Activated CD4-positive, alpha-beta T cell treated with anti-CD3 and anti-CD28 coated beads, Interleukin-10, Interleukin-2, amounts not matched to agents 100 ng/mL and 50 ng/mL, durations not matched to agents 16 hours and 8 hours (primary cell): ENCODE results near the gene RSU1.

Source experiments
- DNase-seq: peaks from one replicate; pipeline ENCODE4 v3.0.0-alpha.2; 2020

RSU1 gene

GRCh38 chr10:16585103-16585502, 232.1 kb downstream of the RSU1 start:
- DNase-seq: no peak

- DNase-seq: no peak
These were observed 233.8 kb downstream of the RSU1 start for GRCh38 chr10:16583382-16583781.

DNA sequence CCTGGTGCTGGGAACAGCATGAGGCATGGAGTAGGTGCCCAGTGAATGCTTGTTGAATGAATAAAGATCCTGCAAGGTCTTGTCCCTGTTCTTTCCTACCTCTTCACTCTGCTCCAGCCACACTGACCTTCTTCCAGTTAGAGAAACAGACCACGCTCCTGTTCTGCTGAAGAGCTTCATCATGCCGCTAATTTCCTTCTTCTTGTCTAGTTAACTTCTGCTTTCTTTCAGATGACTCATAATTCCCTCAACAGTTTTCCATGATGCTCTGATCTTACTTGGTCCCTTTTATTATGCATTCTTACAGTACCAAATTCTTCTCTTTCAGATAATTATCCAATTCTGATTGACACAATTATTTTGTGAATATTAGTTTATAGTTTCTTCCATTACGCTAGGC, 236.0 kb downstream of the RSU1 start:
- DNase-seq: no peak

DNA sequence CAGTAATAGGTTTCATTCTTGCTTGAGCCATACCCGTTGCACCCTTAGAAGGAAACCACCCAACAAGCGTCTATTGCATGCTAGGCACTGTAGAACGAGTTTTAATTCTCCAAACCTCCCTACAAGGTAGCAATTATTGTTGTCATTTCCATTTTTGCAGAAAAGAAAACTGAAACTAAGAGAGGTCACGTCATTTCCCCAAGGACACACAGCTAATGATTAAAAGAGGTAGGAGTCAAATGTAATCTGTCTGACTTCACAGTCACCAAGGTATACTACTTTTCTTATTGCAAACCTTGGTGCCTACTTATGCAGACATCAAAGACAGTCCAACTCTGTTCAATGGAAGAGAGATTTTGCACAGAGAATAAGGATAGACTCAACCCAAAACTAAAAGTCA, 246.5 kb downstream of the RSU1 start:
- peak; percentile 44 for DNase-seq

GRCh38 chr10:16566202-16566805, 250.9 kb downstream of the RSU1 start:
- no peak for DNase-seq

DNA sequence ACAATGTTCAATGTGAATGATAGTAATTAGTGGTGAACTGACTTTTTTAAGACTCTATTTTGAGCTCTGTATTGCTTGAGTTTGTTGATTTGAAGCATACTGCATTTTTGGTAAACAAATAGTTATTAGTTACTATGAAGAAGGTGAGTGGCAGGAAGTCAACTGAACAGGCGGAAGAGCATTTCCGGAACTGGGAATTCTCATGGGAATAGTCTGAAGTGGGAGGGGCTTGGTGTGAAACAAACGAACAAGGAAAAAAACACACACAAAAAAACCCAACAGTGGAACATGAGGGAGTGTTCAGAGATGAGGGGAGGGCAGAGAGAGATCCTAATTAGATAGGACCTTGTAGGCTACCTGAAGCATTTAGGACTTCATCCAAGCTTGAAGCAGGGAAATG, 251.6 kb downstream of the RSU1 start:
- no peak for DNase-seq

GRCh38 chr10:16562891-16563290, 254.3 kb downstream of the RSU1 start:
- DNase-seq: no peak

- no peak for DNase-seq
These were observed 257.9 kb downstream of the RSU1 start for GRCh38 chr10:16559236-16559773.

DNA sequence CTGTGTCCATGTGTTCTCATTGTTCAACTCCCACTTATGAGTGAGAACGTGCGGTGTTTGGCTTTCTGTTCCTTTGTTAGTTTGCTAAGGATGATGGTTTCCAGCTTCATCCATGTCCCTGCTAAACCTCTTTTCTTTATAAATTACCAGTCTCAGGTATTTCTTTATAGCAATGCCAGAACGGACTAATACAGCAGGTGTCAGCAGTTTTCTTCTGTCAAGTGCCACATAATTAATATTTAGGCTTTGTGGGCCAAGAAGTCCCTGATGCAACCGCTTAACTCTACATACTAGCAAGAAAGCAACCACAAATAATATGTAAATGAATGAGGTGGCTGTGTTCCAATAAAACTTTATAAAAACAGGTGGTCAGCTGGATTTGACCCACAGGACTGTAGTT, 269.3 kb downstream of the RSU1 start:
- DNase-seq: no peak

DNA sequence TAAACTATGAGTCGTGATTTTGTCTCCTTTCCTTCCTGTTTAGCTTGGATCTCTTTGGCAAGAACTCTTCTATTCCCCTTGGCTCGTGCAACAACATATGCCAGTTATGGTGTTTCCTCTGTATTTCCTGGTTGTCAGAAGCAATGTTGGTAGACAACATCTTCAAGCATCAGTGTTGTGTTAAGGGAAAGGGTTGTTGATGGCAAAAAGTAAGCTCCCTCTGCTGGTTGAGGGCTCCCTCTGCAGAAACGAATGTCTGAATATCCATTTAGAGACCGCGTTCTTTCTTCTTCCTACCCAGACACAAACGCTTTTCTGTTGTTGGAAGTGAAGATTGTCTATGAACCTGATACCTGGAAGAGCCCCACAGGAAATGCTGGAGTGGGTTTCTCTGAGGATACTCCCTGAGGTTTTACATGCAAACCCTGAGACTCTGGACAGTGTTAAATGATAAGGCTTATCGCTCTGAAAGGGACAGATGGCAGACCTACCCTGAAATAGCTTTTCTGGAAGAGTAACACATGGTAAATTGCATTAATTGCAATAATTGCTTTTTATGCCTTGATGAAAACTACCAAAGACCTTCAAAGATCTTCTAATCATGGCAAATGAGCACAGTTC, 272.0 kb downstream of the RSU1 start:
- DNase-seq: peak; percentile 40

DNA sequence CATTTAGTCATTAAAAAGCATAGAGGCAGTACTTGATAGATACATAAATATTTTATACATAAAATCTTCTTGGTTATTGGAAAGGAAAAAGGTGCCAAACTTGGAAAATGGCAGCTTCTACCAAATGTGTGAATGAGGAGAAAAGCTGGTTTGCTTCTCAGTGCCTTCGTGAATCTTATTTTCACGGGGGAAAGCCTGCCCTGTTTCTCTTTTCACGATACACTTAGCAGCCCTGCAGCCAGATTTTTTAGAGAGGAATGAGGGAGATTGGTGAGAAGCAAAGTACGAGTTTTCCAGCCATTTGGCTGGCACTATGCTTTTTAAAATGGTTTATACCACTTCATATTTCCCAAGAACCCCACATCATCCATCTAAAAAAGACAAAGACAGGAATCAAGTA, 272.6 kb downstream of the RSU1 start:
- no peak for DNase-seq

DNA sequence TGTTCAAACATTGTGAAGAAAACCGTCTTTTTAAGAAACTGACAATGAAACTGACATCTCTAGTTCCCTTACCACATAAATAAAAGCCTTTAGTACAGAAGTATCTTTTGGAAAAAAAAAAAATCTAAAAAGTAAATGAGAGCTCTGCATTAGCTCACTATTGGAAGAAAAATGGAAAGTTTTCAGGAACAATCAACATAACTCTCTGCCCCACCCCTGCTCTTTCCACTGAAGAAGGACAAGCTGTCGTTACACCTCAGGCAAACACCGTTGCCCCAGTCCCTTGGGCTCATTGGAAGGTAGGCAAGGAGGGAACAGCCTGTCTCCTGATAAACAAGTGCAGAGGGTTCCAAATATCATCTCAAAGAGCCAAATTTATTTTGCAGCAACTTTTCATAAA, 273.1 kb downstream of the RSU1 start:
- DNase-seq: no peak
